Trophoblast cell (in vitro differentiated cells and primary cell): Measurements from ENCODE around the gene APBA2.

ENCODE experiments used
- DNase-seq, 2 donors: peaks; one replicate each; pipeline ENCODE4 v3.0.0-alpha.2; 2016
- H2AFZ ChIP-seq: 2 replicates; pipeline ENCODE4 v1.6.1; 2013; ENCODE audit warnings: low read length, moderate library complexity, mild to moderate bottlenecking; ENCODE audit not compliant: insufficient read depth, poor library complexity
- H2AK5ac ChIP-seq: 2 replicates; pipeline ENCODE4 v1.6.1; 2013; ENCODE audit warnings: mild to moderate bottlenecking, low read length
- H2BK120ac ChIP-seq: 2 replicates; pipeline ENCODE4 v1.6.1; 2013; ENCODE audit warnings: low read length, mild to moderate bottlenecking, moderate library complexity; ENCODE audit not compliant: insufficient read depth, poor library complexity
- H2BK12ac ChIP-seq: 2 replicates; pipeline ENCODE4 v1.6.1; 2013; ENCODE audit warnings: mild to moderate bottlenecking, low read length, moderate library complexity
- H2BK5ac ChIP-seq: 2 replicates; pipeline ENCODE4 v1.6.1; 2013; ENCODE audit warnings: low read length, low read depth, moderate library complexity, mild to moderate bottlenecking; ENCODE audit not compliant: poor library complexity
- H3K14ac ChIP-seq: 2 replicates; pipeline ENCODE4 v1.6.1; 2013; ENCODE audit warnings: mild to moderate bottlenecking, low read length
- H3K18ac ChIP-seq: 2 replicates; pipeline ENCODE4 v1.6.1; 2013; ENCODE audit warnings: mild to moderate bottlenecking, low read length
- H3K23ac ChIP-seq: 2 replicates; pipeline ENCODE4 v1.6.1; 2013; ENCODE audit warnings: low read length
- H3K27ac ChIP-seq: 2 replicates; pipeline ENCODE4 v1.5.1; 2013; ENCODE audit warnings: low read depth, mild to moderate bottlenecking, inconsistent platforms, low read length, moderate library complexity
- H3K27me3 ChIP-seq: 2 replicates; pipeline ENCODE4 v1.6.1; 2013; ENCODE audit warnings: inconsistent platforms, mild to moderate bottlenecking, low read length, moderate library complexity; ENCODE audit not compliant: insufficient read depth
- H3K36me3 ChIP-seq, 2 experiments: 1 replicate in 1 of 2; 2 replicates in 1 of 2; pipeline ENCODE4 v1.6.1; 2013; ENCODE audit warnings: low read length in 2 of 2, mild to moderate bottlenecking in 2 of 2, moderate library complexity in 1 of 2; ENCODE audit not compliant: insufficient read depth in 2 of 2, control insufficient read depth in 1 of 2
- H3K4ac ChIP-seq: 2 replicates; pipeline ENCODE4 v1.6.1; 2013; ENCODE audit warnings: low read depth, mild to moderate bottlenecking, low read length, moderate library complexity
- H3K4me1 ChIP-seq, 2 experiments: 1 replicate in 1 of 2; 2 replicates in 1 of 2; pipeline ENCODE4 v1.6.1; 2013; ENCODE audit warnings: low read length in 2 of 2, mild to moderate bottlenecking in 2 of 2, moderate library complexity in 1 of 2; ENCODE audit not compliant: insufficient read depth in 2 of 2, control insufficient read depth in 1 of 2
- H3K4me2 ChIP-seq: 2 replicates; pipeline ENCODE4 v1.6.1; 2013; ENCODE audit warnings: inconsistent platforms, mild to moderate bottlenecking, low read length, moderate library complexity
- H3K4me3 ChIP-seq: 2 replicates; pipeline ENCODE4 v1.5.1; 2013; ENCODE audit warnings: mild to moderate bottlenecking, low read depth, low read length, inconsistent platforms
- H3K79me1 ChIP-seq: one replicate; pipeline ENCODE4 v1.6.1; 2013; ENCODE audit warnings: low read length
- H3K79me2 ChIP-seq: 2 replicates; pipeline ENCODE4 v1.6.1; 2013; ENCODE audit warnings: low read length, mild to moderate bottlenecking; ENCODE audit not compliant: control insufficient read depth, insufficient read depth, poor library complexity
- H3K9ac ChIP-seq: 2 replicates; pipeline ENCODE4 v1.6.1; 2013; ENCODE audit warnings: mild to moderate bottlenecking, low read length
- H3K9me3 ChIP-seq: 2 replicates; pipeline ENCODE4 v1.6.1; 2013; ENCODE audit warnings: low read depth, mild to moderate bottlenecking, control low read depth, inconsistent platforms, low read length; ENCODE audit not compliant: insufficient read depth
- H4K12ac ChIP-seq: 2 replicates; pipeline ENCODE4 v1.6.1; 2013; ENCODE audit warnings: low read depth, mild to moderate bottlenecking, low read length, moderate library complexity
- H4K8ac ChIP-seq: 2 replicates; pipeline ENCODE4 v1.6.1; 2013; ENCODE audit warnings: low read depth, mild to moderate bottlenecking, low read length, moderate library complexity
- H4K91ac ChIP-seq: one replicate; pipeline ENCODE4 v1.6.1; 2013; ENCODE audit warnings: low read depth, mild to moderate bottlenecking, low read length, moderate library complexity
- WGBS: extraction: QIAGEN DNeasy Blood & Tissue Kit; methylation state at CpG from one replicate; pipeline ENCODE4 v1.1.7; 2013; ENCODE audit warnings: missing lambda C conversion rate; ENCODE audit not compliant: insufficient read length, insufficient coverage; ENCODE audit errors: extremely low coverage; 5-methylcytosine and 5-hydroxymethylcytosine counted together

APBA2 gene

DNA sequence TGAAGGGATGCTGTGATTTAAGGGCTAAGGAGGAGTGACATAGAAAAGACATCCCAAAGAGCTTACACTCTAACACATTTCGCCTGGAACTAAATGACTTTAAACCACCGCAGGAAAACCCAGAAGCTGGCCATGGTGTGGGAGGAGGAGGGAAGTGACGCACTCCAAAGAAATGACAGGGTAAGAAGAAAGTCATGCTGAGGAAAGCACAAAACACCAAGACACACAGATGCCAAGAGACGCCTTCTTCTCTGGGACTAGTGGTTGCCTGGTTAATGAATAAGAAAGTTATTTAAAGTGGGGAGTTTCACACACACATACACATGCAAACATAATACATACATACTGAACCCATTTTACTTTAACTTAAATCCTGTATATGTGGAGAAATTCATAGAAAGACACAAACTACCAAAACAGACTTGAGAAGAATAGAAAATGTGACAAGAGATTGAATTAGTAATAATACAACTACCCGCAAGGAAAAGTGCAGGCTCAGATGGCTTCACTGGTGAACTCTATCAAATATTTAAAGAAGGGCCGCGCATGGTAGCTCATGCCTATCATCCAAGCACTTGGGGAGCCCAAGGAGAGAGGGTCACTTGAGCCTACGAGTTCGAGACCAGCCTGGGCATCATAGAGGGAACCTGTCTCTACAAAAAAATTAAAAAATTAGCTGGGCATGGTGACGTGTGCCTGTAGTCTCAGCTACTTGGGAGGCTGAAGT lies 258.3 kb downstream of the APBA2 start:
- no peak overlapping the region for H4K8ac ChIP-seq
- H2BK12ac ChIP-seq, result no peak overlapping the region
- H3K4me1 ChIP-seq, result peaks cover 2 to 8% of the 10 kb centered on the region in 2 experiments
- no peaks in the 10 kb centered on the region for H3K79me2 ChIP-seq
- no peak overlapping the region for H3K27ac ChIP-seq
- no peaks in the 10 kb centered on the region for H3K79me1 ChIP-seq
- H3K27me3 ChIP-seq, result no peaks in the 10 kb centered on the region
- no CpG with 5 or more reads among the region's 10 CpGs for WGBS
- H3K18ac ChIP-seq, result no peak overlapping the region
- H3K9ac ChIP-seq, result no peak overlapping the region
- no peaks in the 10 kb centered on the region for H3K36me3 ChIP-seq
- H3K9me3 ChIP-seq, result peaks cover 5% of the 10 kb centered on the region
- no peak overlapping the region for H2AFZ ChIP-seq
- H2BK120ac ChIP-seq, result no peak overlapping the region
- H3K4ac ChIP-seq, result no peak overlapping the region
- no peak overlapping the region for H3K4me3 ChIP-seq
- peak in 1 of 2 donors; percentile 22 for DNase-seq
- no peak overlapping the region for H4K91ac ChIP-seq
- H3K23ac ChIP-seq, result no peak overlapping the region
- H4K12ac ChIP-seq, result no peak overlapping the region
- no peak overlapping the region for H2BK5ac ChIP-seq
- H3K14ac ChIP-seq, result no peak overlapping the region
- H2AK5ac ChIP-seq, result no peak overlapping the region
- no peak overlapping the region for H3K4me2 ChIP-seq

DNA sequence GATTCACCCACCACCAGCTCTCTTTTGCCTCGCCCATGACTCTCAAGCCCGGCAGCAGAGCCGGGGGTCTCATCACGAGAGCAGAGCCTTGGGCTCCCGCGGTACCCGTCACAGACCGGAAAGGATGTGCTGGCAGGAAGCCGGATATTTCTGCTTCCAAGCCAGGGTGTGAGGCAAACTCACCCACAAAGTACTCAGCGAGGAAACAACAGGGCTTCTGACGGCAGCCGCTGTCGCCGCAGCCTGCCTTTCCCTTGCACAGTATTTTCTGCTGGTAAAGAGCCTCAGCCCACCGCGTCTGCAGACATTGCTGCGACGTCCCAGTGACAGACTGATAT lies 263.9 kb downstream of the APBA2 start:
- no CpG with 5 or more reads among the region's 18 CpGs for WGBS
- no peak overlapping the region for H3K14ac ChIP-seq
- no peak overlapping the region for H3K4me3 ChIP-seq
- H4K91ac ChIP-seq, result no peak overlapping the region
- H2AK5ac ChIP-seq, result no peak overlapping the region
- no peak overlapping the region for H3K18ac ChIP-seq
- no peaks in the 10 kb centered on the region for H3K4me1 ChIP-seq
- no peak overlapping the region for H3K27ac ChIP-seq
- H3K79me1 ChIP-seq, result no peaks in the 10 kb centered on the region
- H3K9me3 ChIP-seq, result peaks cover 3% of the 10 kb centered on the region
- H3K4me2 ChIP-seq, result no peak overlapping the region
- H3K4ac ChIP-seq, result no peak overlapping the region
- H2BK5ac ChIP-seq, result no peak overlapping the region
- H4K12ac ChIP-seq, result no peak overlapping the region
- H2BK120ac ChIP-seq, result no peak overlapping the region
- no peak overlapping the region for H3K9ac ChIP-seq
- no peaks in the 10 kb centered on the region for H3K36me3 ChIP-seq
- no peak overlapping the region for H2BK12ac ChIP-seq
- no peaks in the 10 kb centered on the region for H3K27me3 ChIP-seq
- H3K79me2 ChIP-seq, result no peaks in the 10 kb centered on the region
- H4K8ac ChIP-seq, result no peak overlapping the region
- H2AFZ ChIP-seq, result no peak overlapping the region
- no peak for DNase-seq
- no peak overlapping the region for H3K23ac ChIP-seq

- H3K79me2 ChIP-seq, result no peaks in the 10 kb centered on the region
- WGBS, result no CpG with 5 or more reads among the region's 15 CpGs
- no peak for DNase-seq
- no peak overlapping the region for H4K91ac ChIP-seq
- no peak overlapping the region for H2AFZ ChIP-seq
- no peak overlapping the region for H3K18ac ChIP-seq
- no peak overlapping the region for H3K4me3 ChIP-seq
- no peak overlapping the region for H4K12ac ChIP-seq
- no peak overlapping the region for H3K4ac ChIP-seq
- peaks cover 3% of the 10 kb centered on the region for H3K9me3 ChIP-seq
- H3K27ac ChIP-seq, result no peak overlapping the region
- no peaks in the 10 kb centered on the region for H3K36me3 ChIP-seq
- no peaks in the 10 kb centered on the region for H3K27me3 ChIP-seq
- no peaks in the 10 kb centered on the region for H3K79me1 ChIP-seq
- H2BK12ac ChIP-seq, result no peak overlapping the region
- H3K9ac ChIP-seq, result no peak overlapping the region
- no peak overlapping the region for H4K8ac ChIP-seq
- no peak overlapping the region for H2AK5ac ChIP-seq
- no peak overlapping the region for H3K4me2 ChIP-seq
- no peak overlapping the region for H3K14ac ChIP-seq
- H3K23ac ChIP-seq, result no peak overlapping the region
- no peak overlapping the region for H2BK120ac ChIP-seq
- H3K4me1 ChIP-seq, result no peaks in the 10 kb centered on the region
- H2BK5ac ChIP-seq, result no peak overlapping the region
These were observed 265.0 kb downstream of the APBA2 start for GRCh38 chr15:29150515-29151483.

- WGBS, result no CpG with 5 or more reads among the region's 14 CpGs
These were observed 265.7 kb downstream of the APBA2 start for GRCh38 chr15:29151484-29151857.

More at GRCh38 chr15:29151484-29151857, 265.7 kb downstream of the APBA2 start:
- H3K4ac ChIP-seq, result no peak overlapping the region
- no peak overlapping the region for H3K23ac ChIP-seq
- DNase-seq, result no peak
- no peak overlapping the region for H2AK5ac ChIP-seq
- no peak overlapping the region for H2BK12ac ChIP-seq
- H3K9ac ChIP-seq, result no peak overlapping the region
- peaks cover 3% of the 10 kb centered on the region for H3K9me3 ChIP-seq
- H3K36me3 ChIP-seq, result no peaks in the 10 kb centered on the region
- no peak overlapping the region for H3K4me3 ChIP-seq
- H4K8ac ChIP-seq, result no peak overlapping the region
- H2BK5ac ChIP-seq, result no peak overlapping the region
- no peak overlapping the region for H2BK120ac ChIP-seq
- no peak overlapping the region for H4K12ac ChIP-seq
- no peak overlapping the region for H2AFZ ChIP-seq
- no peaks in the 10 kb centered on the region for H3K27me3 ChIP-seq
- no peak overlapping the region for H3K14ac ChIP-seq
- no peaks in the 10 kb centered on the region for H3K79me1 ChIP-seq
- H3K4me1 ChIP-seq, result no peaks in the 10 kb centered on the region
- no peak overlapping the region for H3K27ac ChIP-seq
- no peak overlapping the region for H3K4me2 ChIP-seq
- H3K79me2 ChIP-seq, result no peaks in the 10 kb centered on the region
- no peak overlapping the region for H3K18ac ChIP-seq
- H4K91ac ChIP-seq, result no peak overlapping the region
